NCI-H226 (cell line): ENCODE data around the gene KRT23.

Experiments used
- DNase-seq: peaks from one replicate; pipeline ENCODE4 v3.0.0-alpha.2; 2015

Gene KRT23

DNA sequence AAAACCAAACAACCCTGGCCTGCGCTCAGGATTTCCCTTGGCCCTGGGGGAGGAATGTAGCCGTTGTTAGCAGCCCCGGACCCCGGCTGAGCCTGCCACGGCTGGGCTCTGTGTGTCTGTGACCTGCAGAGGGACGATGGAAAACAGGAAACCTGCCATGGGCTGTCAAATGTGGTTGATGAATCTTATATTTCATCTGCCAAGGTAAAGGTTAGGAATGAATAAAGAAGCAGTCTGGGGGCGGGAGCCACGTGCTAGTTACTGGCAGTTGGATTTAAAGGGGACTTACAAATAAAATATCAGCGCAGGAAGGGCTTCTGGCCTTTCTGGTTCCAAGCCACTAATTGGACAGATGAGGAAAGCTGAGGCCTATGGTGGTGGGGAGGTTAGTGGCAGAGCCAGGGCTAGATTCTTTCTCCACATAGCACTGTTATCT lies at the start of gene KRT23:
TSS of gene KRT23 (minus strand) at position 263 of the 436 bp plus-strand sequence. CDS start 1,043 bp downstream, outside the sequence.
- DNase-seq: no peak

GRCh38 chr17:40986920-40987319 lies 49.5 kb upstream of the KRT23 start:
- DNase-seq: no peak

GRCh38 chr17:40984226-40984625 lies 46.8 kb upstream of the KRT23 start, which contains the start of gene KRT40:
TSS of gene KRT40 (minus strand) at chr17:40984326. CDS start at chr17:40984273, 53 bp downstream.
- DNase-seq: no peak

DNA sequence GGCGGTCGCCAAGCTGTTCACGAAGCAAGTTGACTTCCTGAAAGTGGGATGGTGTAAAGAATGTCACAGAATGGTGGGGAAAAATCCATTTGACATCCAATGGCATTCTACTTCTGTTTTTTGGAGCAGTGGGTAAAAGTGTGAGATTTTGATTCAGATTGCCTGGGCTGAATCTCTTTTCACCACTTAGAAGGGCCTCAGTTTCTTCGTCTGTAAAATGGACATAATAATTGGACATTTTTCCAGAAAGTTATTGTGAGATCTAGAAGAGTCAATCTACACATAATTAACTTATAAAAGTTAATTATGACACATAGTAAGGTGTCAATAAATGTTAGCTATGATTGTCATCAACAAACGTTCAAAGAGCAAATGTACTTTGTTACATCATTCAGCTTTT lies 43.7 kb upstream of the KRT23 start:
- no peak for DNase-seq

- DNase-seq: no peak
Measured at GRCh38 chr17:40980596-40980995, 43.1 kb upstream of the KRT23 start.

DNA sequence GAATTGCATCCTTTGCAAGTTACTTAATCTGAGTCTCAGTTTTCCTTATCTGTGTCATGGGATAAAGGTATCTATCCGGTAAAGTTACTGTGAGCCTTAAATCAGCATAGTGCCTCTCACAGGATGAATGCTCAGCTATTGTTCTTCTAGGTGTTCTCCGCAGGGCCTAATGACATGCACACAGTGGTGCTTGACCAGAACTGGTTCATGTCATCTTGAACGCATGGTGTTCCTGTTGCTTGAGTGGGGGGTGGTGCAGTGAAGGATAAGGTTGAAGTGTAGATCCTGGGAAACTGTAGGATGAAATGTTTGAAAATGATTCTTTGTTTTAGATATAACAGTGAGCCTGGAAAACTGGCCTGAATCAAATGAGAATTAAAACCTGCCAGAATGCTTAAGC lies 42.7 kb upstream of the KRT23 start:
- DNase-seq: no peak

- no peak for DNase-seq
Measured at GRCh38 chr17:40978575-40979151, 41.2 kb upstream of the KRT23 start.

GRCh38 chr17:40975516-40975915 lies 38.1 kb upstream of the KRT23 start:
- DNase-seq: no peak

- no peak for DNase-seq
Measured at GRCh38 chr17:40974366-40974765, 36.9 kb upstream of the KRT23 start.

DNA sequence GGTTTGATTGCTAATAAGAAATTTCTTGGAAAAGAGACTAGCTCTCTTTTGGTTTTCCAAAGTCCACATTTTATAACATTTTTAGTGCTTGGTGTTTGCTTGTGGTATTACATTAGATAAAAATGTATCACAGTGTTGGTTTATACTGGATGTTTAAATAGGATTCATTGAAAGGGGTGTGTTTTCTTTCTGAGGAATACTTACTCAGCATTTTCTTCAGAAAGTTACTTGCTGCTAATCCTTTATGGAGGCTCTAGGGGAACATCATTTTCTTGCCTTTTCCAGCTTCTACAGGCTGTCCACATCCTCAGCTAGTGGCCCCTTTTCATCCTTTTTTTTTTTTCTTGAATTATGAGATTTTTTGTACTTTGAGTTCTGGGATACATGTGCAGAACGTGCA lies 30.1 kb upstream of the KRT23 start:
- no peak for DNase-seq

GRCh38 chr17:40966848-40967247 lies 29.4 kb upstream of the KRT23 start, which contains the start of gene KRT39:
TSS of gene KRT39 (minus strand) at chr17:40966948. CDS start at chr17:40966856, 92 bp downstream.
- no peak for DNase-seq

GRCh38 chr17:40963838-40964237 lies 26.4 kb upstream of the KRT23 start:
- DNase-seq: no peak

GRCh38 chr17:40962059-40962561 lies 24.7 kb upstream of the KRT23 start:
- DNase-seq: no peak

DNA sequence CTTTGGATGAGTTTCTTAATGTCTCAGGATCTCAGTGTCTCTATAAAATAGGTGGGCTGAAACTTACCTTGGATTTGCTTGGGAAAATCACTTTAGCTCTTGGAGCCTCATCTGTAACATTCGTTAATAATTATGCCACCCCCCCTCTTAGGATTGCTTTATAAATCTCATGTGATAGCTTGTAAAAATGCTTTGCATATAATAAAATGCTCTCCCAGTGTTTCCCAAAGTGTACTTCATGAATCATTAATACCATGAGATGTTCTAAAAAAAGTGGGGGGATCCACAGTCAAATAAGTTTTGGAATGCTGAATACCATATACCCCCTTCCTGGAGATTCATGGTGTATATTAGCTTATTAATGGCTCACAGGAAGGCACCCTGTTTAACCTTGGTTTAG lies 24.1 kb upstream of the KRT23 start:
- no peak for DNase-seq

DNA sequence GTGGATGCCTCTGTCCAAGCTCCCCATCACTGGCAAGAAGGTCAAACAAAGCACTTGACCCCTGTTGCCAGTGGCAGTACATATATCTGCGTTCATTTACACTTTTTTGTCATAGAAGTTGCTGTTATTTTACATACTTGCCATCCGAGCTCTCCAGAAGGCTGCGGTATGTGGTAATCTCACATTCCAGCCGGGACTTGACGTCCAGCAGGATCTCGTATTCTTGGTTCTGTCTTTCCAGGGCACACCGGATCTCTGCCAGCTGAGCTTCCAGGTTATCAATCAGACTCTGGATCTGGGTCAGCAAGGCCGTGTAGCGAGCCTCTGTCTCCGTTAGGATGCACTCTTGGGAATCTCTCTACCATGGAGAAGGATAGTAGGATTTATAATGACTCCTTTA lies 22.7 kb upstream of the KRT23 start:
- peak; percentile 50 for DNase-seq

- DNase-seq: no peak
Measured at GRCh38 chr17:40958086-40958953, 20.9 kb upstream of the KRT23 start.

DNA sequence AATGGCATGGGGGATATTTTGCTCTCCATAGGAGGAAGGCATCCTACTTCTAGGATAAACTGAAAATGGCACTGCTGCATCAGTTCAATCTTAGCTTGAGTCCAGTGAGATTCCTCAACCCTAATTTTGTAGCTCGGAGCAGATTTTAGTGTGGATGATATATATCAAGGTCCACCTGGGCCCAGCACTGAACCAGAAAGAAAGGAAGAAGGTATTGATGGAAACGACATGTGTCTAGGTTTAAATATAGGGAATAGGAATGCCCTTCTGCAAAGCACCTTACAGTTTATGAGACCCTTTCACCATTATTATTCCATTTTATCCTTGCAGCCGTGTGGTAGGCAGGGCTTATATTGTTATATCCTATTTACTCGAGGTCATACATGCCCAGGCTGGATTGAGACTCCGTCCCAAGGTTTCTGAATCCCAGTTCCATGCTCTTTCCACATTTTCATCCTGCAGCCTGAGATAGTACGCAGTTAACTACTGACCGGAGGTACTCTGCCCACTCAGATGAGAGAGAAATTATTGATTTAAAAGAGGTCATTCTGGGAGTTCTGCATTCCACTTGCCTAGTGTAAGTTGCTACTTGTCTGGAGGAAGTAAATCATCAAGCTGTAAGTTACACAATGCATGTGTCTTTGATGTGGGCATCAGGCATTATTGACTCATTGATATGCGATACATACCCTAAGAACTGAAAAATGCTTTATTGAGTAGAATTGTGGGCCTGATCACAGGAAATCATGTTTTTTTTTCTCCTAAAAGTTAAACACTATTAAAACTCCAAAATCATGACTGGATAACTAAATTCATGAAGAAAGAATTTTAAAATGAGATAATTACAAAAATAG lies 19.2 kb upstream of the KRT23 start:
- DNase-seq: peak; percentile 57

DNA sequence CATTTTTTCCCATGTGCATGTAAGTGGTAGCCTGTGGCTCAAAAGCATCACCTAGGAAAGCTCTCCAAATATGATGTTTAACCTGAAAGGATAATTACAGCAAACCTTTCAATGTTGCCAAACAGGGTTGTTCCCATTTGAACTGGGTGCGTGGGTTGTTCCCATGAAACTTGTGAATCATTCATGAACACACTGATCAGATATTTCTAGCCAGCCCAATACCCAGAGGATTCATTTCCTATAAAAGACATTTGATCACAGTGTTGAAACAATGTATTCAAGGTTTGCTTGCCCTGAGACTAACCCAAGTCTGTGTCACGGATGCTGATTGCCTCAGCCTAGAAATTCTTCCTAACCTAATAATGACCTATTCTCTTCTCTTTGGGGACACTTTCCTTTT lies 16.4 kb upstream of the KRT23 start:
- DNase-seq: no peak

DNA sequence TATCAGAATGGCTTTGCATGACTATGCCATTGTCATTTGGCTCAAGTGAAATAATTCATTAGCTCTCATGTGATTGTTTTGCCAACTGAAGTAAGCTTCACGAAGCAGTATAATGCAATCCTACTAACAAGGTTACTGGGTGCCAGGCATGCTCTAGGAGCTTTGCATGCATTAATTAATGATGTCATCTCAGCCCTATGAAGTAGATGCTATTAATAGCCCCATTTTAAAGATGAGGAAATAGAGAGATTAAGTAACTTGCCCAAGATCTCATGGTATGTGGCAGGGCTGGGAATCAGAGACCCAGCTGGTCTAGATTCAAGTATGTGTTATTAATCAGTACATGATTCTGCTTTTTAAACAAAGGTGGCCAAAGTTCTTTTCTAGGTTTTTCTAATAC lies 15.2 kb upstream of the KRT23 start:
- peak; percentile 50 for DNase-seq

- no peak for DNase-seq
Measured at GRCh38 chr17:40952154-40952553, 14.7 kb upstream of the KRT23 start.

DNA sequence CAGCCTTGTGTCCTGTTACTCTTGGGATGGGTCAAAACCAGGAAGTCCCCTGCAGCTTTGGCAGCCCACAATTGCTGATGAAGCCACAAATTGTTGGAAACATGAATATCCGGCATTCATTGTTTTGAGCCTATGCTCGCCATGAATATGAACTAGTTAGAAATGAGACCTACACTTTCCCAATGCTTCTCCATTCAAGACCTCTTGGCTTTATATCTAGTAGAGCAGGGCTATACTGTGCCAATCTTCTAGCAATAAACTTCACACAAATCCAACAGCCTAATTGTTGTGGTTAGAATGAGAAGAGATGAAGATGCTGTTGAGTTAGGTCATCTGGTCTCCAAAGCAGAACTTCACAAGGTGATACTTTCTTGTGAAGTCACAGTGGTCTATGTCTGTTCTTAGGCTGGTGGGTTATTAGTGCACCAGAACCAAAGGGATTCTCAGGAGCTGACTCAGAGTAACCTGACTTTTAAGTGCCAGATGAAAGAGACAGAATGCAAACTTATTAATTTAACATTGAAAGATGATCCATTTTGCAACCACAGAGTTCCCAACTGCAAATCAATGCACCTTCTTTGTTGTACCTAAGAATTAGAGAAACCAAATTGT lies 13.7 kb upstream of the KRT23 start:
- DNase-seq: no peak

GRCh38 chr17:40950176-40950575 lies 12.7 kb upstream of the KRT23 start:
- no peak for DNase-seq

- DNase-seq: no peak
Measured at GRCh38 chr17:40949418-40949817, 12.0 kb upstream of the KRT23 start.
